OCI-LY1 (cell line): ENCODE measurements around the gene MRPL33.

ENCODE experiments used
- H2AFZ ChIP-seq: fragments of 200-600 bp; sonication (generic), shearing (Covaris generic); 2 replicates; pipeline ENCODE4 v1.6.0; 2014; ENCODE audit warnings: antibody characterized with exemption, mild to moderate bottlenecking, low read length
- H3F3A ChIP-seq: fragments of 200-600 bp; sonication (generic), shearing (Covaris generic); 2 replicates; pipeline ENCODE4 v1.6.0; 2014; ENCODE audit warnings: mild to moderate bottlenecking, antibody characterized with exemption, low read length, moderate library complexity; ENCODE audit not compliant: insufficient read depth
- H3K27ac ChIP-seq: fragments of 200-600 bp; sonication (generic); 2 replicates; pipeline ENCODE4 v1.5.1; 2014; ENCODE audit warnings: low read length, mixed run types, mild to moderate bottlenecking, low read depth; ENCODE audit not compliant: poor library complexity, severe bottlenecking
- H3K27me3 ChIP-seq: fragments of 200-600 bp; sonication (generic); 2 replicates; pipeline ENCODE4 v1.6.0; 2014; ENCODE audit warnings: antibody characterized with exemption, mild to moderate bottlenecking, low read length, moderate library complexity; ENCODE audit not compliant: insufficient read depth
- H3K36me3 ChIP-seq: fragments of 200-600 bp; sonication (generic); 2 replicates; pipeline ENCODE4 v1.6.1; 2014; ENCODE audit warnings: mild to moderate bottlenecking, antibody characterized with exemption, low read length, moderate library complexity, mixed read lengths; ENCODE audit not compliant: insufficient read depth
- H3K4me1 ChIP-seq: fragments of 200-600 bp; sonication (generic); 2 replicates; pipeline ENCODE4 v1.5.1; 2014; ENCODE audit warnings: mild to moderate bottlenecking, low read length, moderate library complexity; ENCODE audit not compliant: insufficient read depth, severe bottlenecking
- H3K4me2 ChIP-seq: fragments of 200-600 bp; sonication (generic), shearing (Covaris generic); 2 replicates; pipeline ENCODE4 v1.6.1; 2014; ENCODE audit warnings: low read length
- H3K4me3 ChIP-seq: fragments of 200-600 bp; sonication (generic); 2 replicates; pipeline ENCODE4 v1.5.1; 2014; ENCODE audit warnings: low read length, low read depth, mild to moderate bottlenecking, mixed read lengths; ENCODE audit not compliant: poor library complexity, severe bottlenecking
- H3K79me2 ChIP-seq: fragments of 200-600 bp; shearing (Covaris generic); 2 replicates; pipeline ENCODE4 v1.6.1; 2016; ENCODE audit warnings: mixed run types, low read length, mixed read lengths; ENCODE audit not compliant: insufficient read depth
- H3K9ac ChIP-seq: fragments of 200-600 bp; sonication (generic), shearing (Covaris generic); 2 replicates; pipeline ENCODE4 v1.6.1; 2014; ENCODE audit warnings: mild to moderate bottlenecking, low read length, mixed read lengths
- H3K9me2 ChIP-seq: fragments of 200-600 bp; sonication (generic), shearing (Covaris generic); 2 replicates; pipeline ENCODE4 v1.6.1; 2014; ENCODE audit warnings: low read depth, mild to moderate bottlenecking, low read length, mixed read lengths
- H3K9me3 ChIP-seq: fragments of 200-600 bp; shearing (Covaris generic); 2 replicates; pipeline ENCODE4 v1.6.1; 2014; ENCODE audit warnings: low read length, mixed read lengths
- H4K20me1 ChIP-seq: fragments of 200-600 bp; sonication (generic), shearing (Covaris generic); 2 replicates; pipeline ENCODE4 v1.6.0; 2016; ENCODE audit warnings: mild to moderate bottlenecking, low read length; ENCODE audit not compliant: insufficient read depth
- CTCF ChIP-seq: fragments of 200-600 bp; sonication (generic), shearing (Covaris generic); IDR thresholded peaks from 2 replicates; pipeline ENCODE4 v1.5.1; 2017; ENCODE audit warnings: mild to moderate bottlenecking, antibody characterized with exemption, low read length, moderate library complexity, mixed read lengths
- EZH2 ChIP-seq: fragments of 200-600 bp; sonication (generic), shearing (Covaris generic); IDR thresholded peaks from 2 replicates; pipeline ENCODE4 v1.8.0; 2017; ENCODE audit warnings: borderline replicate concordance, mixed run types, mild to moderate bottlenecking, antibody characterized with exemption, low read length, moderate library complexity, mixed read lengths

Gene MRPL33

GRCh38 chr2:27771202-27771547 lies 344 bp upstream of the MRPL33 start:
- Histone ChIP-seq H3K9me3 (no peaks in the 10 kb centered on the region), H3K4me3 (peak overlapping the region; percentile 71), H3K36me3 (peaks cover 27% of the 10 kb centered on the region; the same call in 1 of the 2 replicates), H3K9ac (peak overlapping the region; percentile 65), H3K4me1 (peaks cover 21% of the 10 kb centered on the region), H3F3A (no peaks in the 10 kb centered on the region), H3K27ac (no peak overlapping the region), H3K79me2 (peaks cover 27% of the 10 kb centered on the region), H2AFZ (peak overlapping the region; percentile 96; the same call in 1 of the 2 replicates), H3K4me2 (peak overlapping the region; percentile 79), H4K20me1 (no peaks in the 10 kb centered on the region), H3K9me2 (no peaks in the 10 kb centered on the region), H3K27me3 (no peaks in the 10 kb centered on the region; the same call in 1 of the 2 replicates)
- TF ChIP-seq CTCF = no peak
- TF ChIP-seq EZH2 = no peak

GRCh38 chr2:27772804-27773203 lies 1.3 kb downstream of the MRPL33 start:
- no peak overlapping the region for H2AFZ ChIP-seq
- peaks cover 21% of the 10 kb centered on the region for H3K4me1 ChIP-seq
- peak overlapping the region; percentile 79 for H3K4me2 ChIP-seq
- H3K4me3 ChIP-seq = peak overlapping the region; percentile 71
- no peak overlapping the region for H3K27ac ChIP-seq
- H3F3A ChIP-seq = no peaks in the 10 kb centered on the region
- peak overlapping the region; percentile 65; the same call in 1 of the 2 replicates for H3K9ac ChIP-seq
- H3K27me3 ChIP-seq = no peaks in the 10 kb centered on the region; the same call in 1 of the 2 replicates
- no peaks in the 10 kb centered on the region for H3K9me3 ChIP-seq
- no peaks in the 10 kb centered on the region for H4K20me1 ChIP-seq
- peaks cover 32% of the 10 kb centered on the region; the same call in 1 of the 2 replicates for H3K36me3 ChIP-seq
- no peaks in the 10 kb centered on the region for H3K9me2 ChIP-seq
- TF ChIP-seq CTCF (no peak), EZH2 (no peak)
- H3K79me2 ChIP-seq = peaks cover 39% of the 10 kb centered on the region

GRCh38 chr2:27773959-27774358 lies 2.4 kb downstream of the MRPL33 start:
- Histone ChIP-seq H4K20me1 (no peaks in the 10 kb centered on the region), H2AFZ (no peak overlapping the region), H3K9me2 (no peaks in the 10 kb centered on the region), H3K9me3 (no peaks in the 10 kb centered on the region), H3K4me3 (no peak overlapping the region), H3F3A (no peaks in the 10 kb centered on the region), H3K27me3 (no peaks in the 10 kb centered on the region), H3K4me2 (0 out of 2 replicates have a peak overlapping the region, but pooled peaks have one; percentile 79), H3K9ac (no peak overlapping the region), H3K27ac (no peak overlapping the region), H3K4me1 (peaks cover 21% of the 10 kb centered on the region), H3K36me3 (peaks cover 32% of the 10 kb centered on the region; the same call in 1 of the 2 replicates), H3K79me2 (peaks cover 39% of the 10 kb centered on the region)
- TF ChIP-seq CTCF = no peak
- no peak for TF ChIP-seq EZH2
